Lower leg skin (tissue), 4 donors: ENCODE results near the gene SAXO1. TPM values are rescaled to one million over a fixed set of nuclear protein-coding genes. Genes with fewer than 3 reads are reported as not detected.
A peak's percentile ranks its signal among the peaks of the same experiment; 100 is the strongest.
"Not testable (repeated sequence)": the region's sequence is repeated elsewhere in the genome, so short reads cannot be mapped to it uniquely, and the experiment has no call there.

Experiments used
- DNase-seq, 2 donors: peaks; one replicate each; pipeline ENCODE4 v3.0.0-alpha.2; 2019; ENCODE audit warnings: low spot score in 2 of 2
- H3K4me3 ChIP-seq: fragments of 200-600 bp; sonication (generic); 2 replicates; pipeline ENCODE4 v1.5.1; 2017; ENCODE audit warnings: mild to moderate bottlenecking, low read depth; ENCODE audit not compliant: poor library complexity, severe bottlenecking
- POLR2A ChIP-seq, 2 donors: fragments of 450-650 bp; IDR thresholded peaks; one replicate each; pipeline ENCODE4 v1.6.1; 2016 to 2017; ENCODE audit warnings: antibody characterized with exemption in 2 of 2, mild to moderate bottlenecking in 1 of 2, moderate library complexity in 1 of 2
- WGBS, 2 donors: methylation state at CpG; one replicate each; pipeline ENCODE4 v1.1.5; 2018; 5-methylcytosine and 5-hydroxymethylcytosine counted together
- intact Hi-C: fragments of 100-400 bp; cut with DNase I; formaldehyde crosslinking; loops from one replicate; pipeline ENCODE4 v1.15.0; 2023; ENCODE audit warnings: low total_unique reads
- total RNA-seq, 4 donors: library from RNA; depleted of rRNA; stranded (reverse); fragments of >200 nt; gene quantifications; one replicate each; pipeline ENCODE4 v1.1.0, GENCODE V29; 2016
- TF ChIP-seq, protein P1 (sequence below), 3 donors: fragments of 450-650 bp; IDR thresholded peaks; one replicate each; pipeline ENCODE4 v1.5.1; 2016; ENCODE audit warnings: antibody characterized with exemption in 3 of 3, mild to moderate bottlenecking in 3 of 3, moderate library complexity in 2 of 3

Gene SAXO1
- total RNA-seq, 4 donors from 2014 or later = 0.30 to 1.1 (median 0.56) TPM; not detected in 1

DNA sequence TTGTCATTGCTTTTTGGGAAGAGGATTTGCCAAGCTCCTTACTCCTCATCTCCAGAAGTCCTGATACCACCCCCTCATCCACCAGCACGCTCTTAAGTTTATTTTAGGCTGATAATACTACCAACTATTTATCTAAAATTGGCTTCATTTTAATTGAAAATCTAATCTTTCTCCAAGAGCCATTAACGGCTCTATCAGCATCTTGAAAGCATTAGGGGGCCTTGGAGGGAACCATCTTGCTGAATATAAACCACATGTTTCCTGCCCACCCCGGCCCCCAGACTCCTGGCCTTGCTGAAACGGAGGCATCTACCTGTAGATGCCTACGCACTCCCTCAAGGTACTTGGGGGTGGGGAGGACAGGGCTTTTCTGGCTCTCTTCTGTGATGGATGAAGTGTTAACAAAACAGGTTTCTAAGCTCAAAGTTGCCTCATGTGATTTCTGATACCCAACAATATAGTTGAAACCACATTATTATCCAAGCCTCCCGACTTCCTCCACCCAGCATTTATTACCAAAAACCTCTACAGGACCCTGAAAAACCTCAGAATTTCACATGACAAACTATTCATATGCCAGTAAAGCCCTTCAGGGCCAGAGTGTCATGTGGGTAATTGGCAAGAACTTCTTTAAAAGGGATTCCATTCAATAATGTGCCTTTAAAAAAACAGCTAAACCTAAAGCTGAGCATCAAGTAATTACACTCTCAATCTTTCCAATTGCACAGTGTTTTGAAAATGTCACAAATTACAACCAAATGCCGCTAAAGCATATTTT, 96.7 kb downstream of the SAXO1 start:
- peak in 1 of 2 donors; percentile 50 for DNase-seq
- TF ChIP-seq, protein P1, sequence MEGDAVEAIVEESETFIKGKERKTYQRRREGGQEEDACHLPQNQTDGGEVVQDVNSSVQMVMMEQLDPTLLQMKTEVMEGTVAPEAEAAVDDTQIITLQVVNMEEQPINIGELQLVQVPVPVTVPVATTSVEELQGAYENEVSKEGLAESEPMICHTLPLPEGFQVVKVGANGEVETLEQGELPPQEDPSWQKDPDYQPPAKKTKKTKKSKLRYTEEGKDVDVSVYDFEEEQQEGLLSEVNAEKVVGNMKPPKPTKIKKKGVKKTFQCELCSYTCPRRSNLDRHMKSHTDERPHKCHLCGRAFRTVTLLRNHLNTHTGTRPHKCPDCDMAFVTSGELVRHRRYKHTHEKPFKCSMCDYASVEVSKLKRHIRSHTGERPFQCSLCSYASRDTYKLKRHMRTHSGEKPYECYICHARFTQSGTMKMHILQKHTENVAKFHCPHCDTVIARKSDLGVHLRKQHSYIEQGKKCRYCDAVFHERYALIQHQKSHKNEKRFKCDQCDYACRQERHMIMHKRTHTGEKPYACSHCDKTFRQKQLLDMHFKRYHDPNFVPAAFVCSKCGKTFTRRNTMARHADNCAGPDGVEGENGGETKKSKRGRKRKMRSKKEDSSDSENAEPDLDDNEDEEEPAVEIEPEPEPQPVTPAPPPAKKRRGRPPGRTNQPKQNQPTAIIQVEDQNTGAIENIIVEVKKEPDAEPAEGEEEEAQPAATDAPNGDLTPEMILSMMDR (IDR thresholded peaks at IDR 0.05) = no peak
- intact Hi-C loops = no loop called here
- H3K4me3 ChIP-seq = no peak overlapping the region
- WGBS, 2 donors = 46 to 55% methylated on average over 7 of the region's 7 CpGs

DNA sequence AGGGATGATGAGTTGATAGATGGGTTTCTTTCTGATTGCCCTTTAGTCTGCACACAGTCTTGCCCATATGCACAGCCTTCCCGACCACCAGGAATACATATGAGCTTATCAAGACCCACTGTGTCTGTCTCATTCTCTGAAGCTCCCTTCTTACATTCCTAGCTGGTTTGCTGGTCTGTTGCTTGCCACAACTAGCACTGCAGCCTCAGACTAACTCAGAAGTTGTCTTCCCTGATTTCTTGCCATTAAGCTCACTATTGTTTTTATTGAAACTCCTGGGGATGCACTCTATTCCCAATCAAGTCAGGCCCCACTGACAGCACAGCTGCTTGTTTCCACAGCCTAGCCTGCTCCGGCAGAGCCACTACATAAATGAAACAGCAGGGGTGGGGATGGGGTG, 97.5 kb downstream of the SAXO1 start:
- DNase-seq = peak in 1 of 2 donors; percentile 20
- intact Hi-C loops = no loop called here
- 68 to 80% methylated on average over 2 of the region's 2 CpGs for WGBS, 2 donors
- TF ChIP-seq POLR2A (IDR thresholded peaks at IDR 0.05) = no peak
- TF ChIP-seq, protein P1 (IDR thresholded peaks at IDR 0.05) = no peak
- H3K4me3 ChIP-seq = no peak overlapping the region

DNA sequence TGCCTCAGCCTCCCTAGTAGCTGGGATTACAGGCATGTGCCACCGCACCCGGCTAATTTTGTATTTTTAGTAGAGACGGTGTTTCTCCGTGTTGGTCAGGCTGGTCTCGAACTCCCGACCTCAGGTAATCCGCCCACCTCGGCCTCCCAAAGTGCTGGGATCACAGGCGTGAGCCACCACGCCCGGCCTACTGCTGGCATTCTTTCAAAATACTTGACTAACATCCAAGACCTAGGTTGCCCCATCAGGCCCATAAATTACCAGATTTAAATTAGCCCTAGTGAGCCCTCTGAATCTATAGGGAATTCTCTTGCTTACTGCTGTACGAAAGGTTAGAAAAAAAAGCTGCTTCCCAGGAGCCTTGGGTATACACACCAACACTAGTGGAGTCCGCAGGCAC, 102.4 kb downstream of the SAXO1 start:
- intact Hi-C loops, H3K4me3 ChIP-seq: not testable (repeated sequence)
- peak in 1 of 2 donors; percentile 70 for DNase-seq
- 86 to 89% methylated on average over 12 to 13 of the region's 13 CpGs for WGBS, 2 donors

DNA sequence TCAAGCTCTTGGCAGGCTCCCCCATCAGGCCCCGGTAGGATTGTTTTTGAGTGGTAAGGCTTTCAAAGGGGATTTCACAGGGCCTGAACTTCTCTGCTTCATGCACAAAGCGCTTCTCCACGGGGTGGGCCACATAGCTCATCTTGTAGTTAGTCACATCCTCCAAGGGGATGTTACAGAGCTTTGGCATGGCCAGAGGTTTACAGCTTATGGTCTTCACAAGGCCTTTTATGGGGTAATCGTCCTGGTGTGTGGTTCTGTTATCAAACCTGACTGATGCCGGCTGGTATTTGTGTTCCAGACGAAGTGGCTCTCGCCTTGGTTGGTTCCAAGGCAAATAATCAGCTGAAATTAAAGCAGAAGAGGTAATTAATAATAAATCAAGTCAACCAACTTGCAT, 104.3 kb downstream of the SAXO1 start:
- DNase-seq = peak in 1 of 2 donors; percentile 15
- no peak for TF ChIP-seq POLR2A (IDR thresholded peaks at IDR 0.05)
- TF ChIP-seq, protein P1 (IDR thresholded peaks at IDR 0.05) = no peak
- 87 to 91% methylated on average over 7 of the region's 7 CpGs for WGBS, 2 donors
- intact Hi-C loops = no loop called here
- H3K4me3 ChIP-seq = no peak overlapping the region

DNA sequence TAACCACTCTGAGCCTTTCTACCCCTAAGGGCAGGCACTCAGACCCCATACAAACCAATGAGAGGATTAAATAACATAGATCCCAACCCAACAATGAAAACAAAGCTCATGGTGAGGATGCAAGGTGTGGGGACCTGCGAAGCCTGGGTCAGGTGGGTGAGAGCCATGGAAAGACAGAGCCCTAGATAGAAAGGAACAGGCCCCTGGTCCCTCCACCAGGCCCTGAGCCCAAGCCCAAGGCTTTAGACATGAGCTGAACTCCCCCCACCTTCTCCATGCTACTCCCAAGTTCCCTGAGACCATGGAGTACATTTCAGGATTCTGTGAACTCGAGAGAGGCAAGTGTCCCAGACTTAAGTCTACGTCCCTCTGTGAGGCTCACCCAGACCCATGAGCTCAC, 106.5 kb downstream of the SAXO1 start:
- no peak overlapping the region for H3K4me3 ChIP-seq
- DNase-seq = peak in 1 of 2 donors; percentile 29
- TF ChIP-seq, protein P1 (IDR thresholded peaks at IDR 0.05) = no peak
- no peak for TF ChIP-seq POLR2A (IDR thresholded peaks at IDR 0.05)
- intact Hi-C loops = no loop called here
- 87 to 92% methylated on average over 3 of the region's 3 CpGs for WGBS, 2 donors

DNA sequence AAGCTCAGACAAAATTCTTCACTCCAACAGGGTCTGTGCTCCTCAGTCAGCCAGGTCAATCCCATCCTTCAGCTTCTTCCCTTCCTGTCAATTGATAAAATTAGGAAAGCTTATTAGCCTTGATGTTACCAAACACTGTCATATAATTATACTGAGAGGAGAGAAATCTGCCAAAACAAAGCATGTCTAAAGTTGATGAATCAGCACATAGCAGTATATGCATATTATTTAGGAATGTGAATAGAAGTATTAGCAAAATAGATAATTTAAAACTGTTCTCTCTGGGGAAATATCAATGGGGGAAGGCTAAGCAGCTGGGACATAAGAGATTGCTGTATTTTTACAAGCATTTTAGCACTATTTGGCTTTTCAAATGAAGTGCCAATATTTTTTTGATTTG, 107.1 kb downstream of the SAXO1 start:
- TF ChIP-seq POLR2A (IDR thresholded peaks at IDR 0.05) = no peak
- TF ChIP-seq, protein P1 (IDR thresholded peaks at IDR 0.05) = no peak
- no peak for DNase-seq
- intact Hi-C loops = no loop called here
- H3K4me3 ChIP-seq = no peak overlapping the region
